Measurements from ENCODE around the gene UBE2J1. TPM values are rescaled to one million over a fixed set of nuclear protein-coding genes. Genes with fewer than 3 reads are reported as not detected.

The UBE2J1 gene
- total and polyA plus RNA-seq, 9 of the 15 experiments (the other 6 are each of a cell fraction or from before 2014, with no cell fraction given), result 11.6 to 32.6 (median 22.0) TPM

GRCh38 chr6:89371849-89372505, 19.5 kb upstream of the UBE2J1 start (continued):
- no peak for TF ChIP-seq AFF1 (IDR thresholded peaks at IDR 0.05; ENCODE audit: low read depth in 1 of 2, partially characterized antibody in 2 of 2)
- TF ChIP-seq CREB5 (CRISPR knock-in tag; IDR thresholded peaks at IDR 0.05), result no peak
- no peak for TF ChIP-seq ARID1B (IDR thresholded peaks at IDR 0.05)
- TF ChIP-seq ZNF75A (CRISPR knock-in tag; IDR thresholded peaks at IDR 0.05), result no peak
